Omental fat pad (tissue), 4 donors: ENCODE results near the gene GGT6. TPM values are rescaled to one million over a fixed set of nuclear protein-coding genes. Genes with fewer than 3 reads are reported as not detected.

Experiments used
- ATAC-seq: fragments of 150-250 bp; one replicate; pipeline ENCODE4 v1.9.1; 2016; ENCODE audit warnings: mild to moderate bottlenecking, moderate library complexity; ENCODE audit not compliant: low FRiP score
- DNase-seq: peaks from one replicate; pipeline ENCODE4 v3.0.0-alpha.2; 2019; ENCODE audit warnings: low spot score
- total RNA-seq, 4 donors: library from RNA; depleted of rRNA; stranded (reverse); fragments of >200 nt; gene quantifications; one replicate each; pipeline ENCODE4 v1.1.0, GENCODE V29; 2016
- TF ChIP-seq, protein P1 (sequence below), 3 donors: fragments of 450-650 bp; IDR thresholded peaks; one replicate each; pipeline ENCODE4 v1.5.1; 2016 to 2017; ENCODE audit warnings: antibody characterized with exemption in 3 of 3, mild to moderate bottlenecking in 3 of 3, moderate library complexity in 2 of 3

Gene GGT6
- total RNA-seq, 4 donors from 2014 or later = 0.37 TPM; not detected in 3

DNA sequence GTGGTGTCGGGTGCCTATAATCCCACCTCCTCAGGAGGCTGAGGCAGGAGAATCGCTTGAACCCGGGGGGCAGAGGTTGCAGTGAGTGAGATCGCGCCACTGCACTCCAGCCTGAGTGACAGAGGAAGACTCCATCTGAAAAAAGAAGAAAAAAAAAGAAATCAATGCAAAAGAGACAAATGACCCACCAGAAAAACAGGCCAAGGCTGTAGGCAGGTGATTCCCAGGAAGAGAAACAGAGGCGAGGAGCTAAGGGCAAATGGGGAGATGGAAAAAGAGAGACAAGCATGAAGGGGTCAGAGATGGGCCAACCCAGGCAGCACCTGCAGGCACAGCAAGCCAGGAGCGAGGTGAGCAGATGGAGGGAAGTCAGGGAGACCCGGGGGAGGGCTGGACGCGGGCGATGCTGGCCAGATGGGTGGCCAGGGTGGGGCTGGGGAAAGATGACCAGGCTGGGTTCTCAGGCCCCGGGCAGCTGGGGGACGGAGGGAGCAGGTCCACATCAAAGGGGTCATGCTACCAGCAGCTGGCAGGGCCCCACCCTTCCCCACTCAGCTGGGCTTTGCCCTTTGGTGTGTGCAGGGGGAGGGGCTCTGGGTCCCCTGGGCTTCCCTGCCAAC lies 30.7 kb downstream of the GGT6 start:
- DNase-seq (no peak), ATAC-seq (no peak)
- TF ChIP-seq, protein P1, sequence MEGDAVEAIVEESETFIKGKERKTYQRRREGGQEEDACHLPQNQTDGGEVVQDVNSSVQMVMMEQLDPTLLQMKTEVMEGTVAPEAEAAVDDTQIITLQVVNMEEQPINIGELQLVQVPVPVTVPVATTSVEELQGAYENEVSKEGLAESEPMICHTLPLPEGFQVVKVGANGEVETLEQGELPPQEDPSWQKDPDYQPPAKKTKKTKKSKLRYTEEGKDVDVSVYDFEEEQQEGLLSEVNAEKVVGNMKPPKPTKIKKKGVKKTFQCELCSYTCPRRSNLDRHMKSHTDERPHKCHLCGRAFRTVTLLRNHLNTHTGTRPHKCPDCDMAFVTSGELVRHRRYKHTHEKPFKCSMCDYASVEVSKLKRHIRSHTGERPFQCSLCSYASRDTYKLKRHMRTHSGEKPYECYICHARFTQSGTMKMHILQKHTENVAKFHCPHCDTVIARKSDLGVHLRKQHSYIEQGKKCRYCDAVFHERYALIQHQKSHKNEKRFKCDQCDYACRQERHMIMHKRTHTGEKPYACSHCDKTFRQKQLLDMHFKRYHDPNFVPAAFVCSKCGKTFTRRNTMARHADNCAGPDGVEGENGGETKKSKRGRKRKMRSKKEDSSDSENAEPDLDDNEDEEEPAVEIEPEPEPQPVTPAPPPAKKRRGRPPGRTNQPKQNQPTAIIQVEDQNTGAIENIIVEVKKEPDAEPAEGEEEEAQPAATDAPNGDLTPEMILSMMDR (IDR thresholded peaks at IDR 0.05) = no peak

DNA sequence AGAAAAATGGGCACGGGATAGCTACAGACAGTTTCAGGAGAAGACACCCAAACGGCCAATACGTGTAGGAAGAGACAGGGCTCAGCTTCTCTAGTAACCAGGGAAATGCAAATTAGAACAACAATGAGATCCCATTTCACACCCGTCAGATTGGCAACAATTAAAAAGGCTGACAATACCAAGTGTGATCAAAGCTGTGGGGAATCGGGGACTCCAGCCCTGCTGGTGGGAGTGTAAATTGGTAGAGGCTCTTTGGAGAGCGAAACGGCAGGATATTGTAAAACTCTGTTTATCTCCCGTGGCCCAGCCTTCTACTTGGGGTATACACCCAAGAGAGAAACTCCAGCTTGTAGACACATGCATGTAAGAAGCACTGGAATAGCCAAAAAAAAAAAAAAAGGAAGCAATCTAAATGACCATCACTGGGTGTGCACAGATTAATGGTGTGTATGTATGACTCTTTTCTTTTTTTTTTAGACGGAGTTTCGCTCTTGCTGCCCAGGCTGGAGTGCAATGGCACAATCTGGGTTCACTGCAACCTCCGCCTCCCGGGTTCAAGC lies 32.7 kb downstream of the GGT6 start:
- TF ChIP-seq, protein P1 (IDR thresholded peaks at IDR 0.05) = no peak
- ATAC-seq = no peak
- DNase-seq = no peak

DNA sequence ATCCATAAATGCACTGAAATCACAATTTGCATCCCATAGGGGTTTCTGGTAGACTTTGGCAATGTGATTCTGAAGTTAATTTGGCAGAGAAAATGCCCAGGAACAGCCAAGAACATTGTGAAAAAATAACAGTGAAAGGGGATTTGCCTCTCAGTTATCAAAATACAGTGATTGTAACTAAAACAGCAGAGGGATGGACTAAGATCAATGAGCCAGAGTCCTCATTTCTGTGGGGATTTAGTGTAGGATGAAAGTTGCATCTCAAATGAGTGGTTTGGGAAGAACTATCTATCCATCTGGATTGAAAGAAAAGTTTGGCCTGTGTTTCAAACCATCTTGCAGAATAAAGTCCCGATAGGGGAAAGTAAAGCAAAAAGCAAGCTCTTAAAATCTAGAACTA lies 33.2 kb downstream of the GGT6 start:
- no peak for ATAC-seq
- TF ChIP-seq, protein P1 (IDR thresholded peaks at IDR 0.05) = no peak
- no peak for DNase-seq

DNA sequence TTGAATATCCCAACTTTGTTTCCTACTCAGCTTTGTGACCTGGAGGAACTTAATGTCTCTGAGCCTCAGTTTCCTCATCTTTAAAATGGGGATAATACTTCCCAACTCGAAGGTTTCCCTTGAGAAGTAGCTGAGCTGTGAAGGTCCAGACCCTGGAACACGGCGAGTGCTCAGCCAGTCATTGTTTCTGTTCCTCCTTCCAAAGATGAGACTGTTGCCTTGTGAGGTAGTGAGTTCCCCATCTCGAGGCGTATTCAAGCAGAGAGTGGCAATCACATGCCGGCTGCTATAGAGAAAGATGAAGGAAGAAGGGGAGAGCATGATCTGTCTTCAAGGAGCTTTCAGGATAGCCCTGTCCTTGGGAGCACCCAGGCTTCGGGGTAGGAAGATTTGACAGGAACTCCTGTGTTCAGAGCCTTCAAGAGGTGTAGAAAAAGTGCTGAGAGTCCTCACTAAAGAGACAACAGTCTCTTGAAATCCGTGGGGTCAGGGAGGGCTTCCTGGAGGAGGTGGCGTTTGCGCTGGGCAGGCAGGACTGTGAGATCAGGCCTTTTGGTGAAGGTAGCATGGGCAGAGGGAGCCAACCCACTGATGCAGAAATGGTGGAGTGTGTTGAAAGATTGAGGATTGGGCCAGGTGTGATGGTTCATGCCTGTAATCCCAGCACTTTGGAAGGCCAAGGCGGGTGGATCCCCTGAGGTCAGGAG lies 34.5 kb downstream of the GGT6 start:
- no peak for DNase-seq
- no peak for ATAC-seq
- TF ChIP-seq, protein P1 (IDR thresholded peaks at IDR 0.05) = no peak

DNA sequence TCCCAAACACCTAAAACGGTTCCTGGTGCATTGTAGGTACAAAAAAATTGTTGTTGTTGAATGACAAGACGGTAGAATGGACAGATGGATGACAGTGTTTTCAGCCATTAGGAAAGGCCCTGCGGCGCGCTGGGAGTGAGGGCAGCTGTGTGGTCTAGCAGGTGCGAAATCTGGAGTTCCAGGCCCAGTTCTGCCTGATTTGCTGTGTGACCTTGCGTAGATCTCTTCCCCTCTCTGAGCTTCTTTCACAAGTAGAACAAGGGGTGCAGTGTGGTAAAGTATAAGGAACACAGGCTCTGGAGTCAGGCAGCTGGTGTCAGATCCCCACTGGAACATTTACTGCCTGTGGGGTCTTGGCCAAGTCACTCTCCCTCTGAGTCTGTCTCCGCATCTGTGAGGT lies 36.4 kb downstream of the GGT6 start:
- DNase-seq (no peak), ATAC-seq (no peak)
- TF ChIP-seq, protein P1 (IDR thresholded peaks at IDR 0.05) = no peak

DNA sequence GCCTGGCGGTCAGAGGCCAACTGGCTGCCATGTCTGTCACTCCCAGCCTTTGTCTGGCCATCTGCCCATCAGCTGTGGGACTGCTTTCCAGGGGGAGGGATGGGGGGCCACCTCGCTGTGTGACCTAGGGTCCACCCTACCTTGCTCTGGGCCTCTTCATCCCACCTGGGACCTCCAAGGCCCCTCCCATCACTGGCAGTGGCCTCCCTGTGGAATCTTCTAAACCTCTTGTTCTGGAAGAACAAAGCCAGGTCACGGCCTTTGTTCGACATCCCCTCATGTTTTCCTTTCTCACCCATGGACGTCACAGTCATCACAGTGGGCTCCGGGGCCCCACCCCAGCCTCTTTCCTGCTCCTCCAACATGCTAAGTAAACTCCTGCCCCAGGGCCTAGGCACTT lies 37.7 kb downstream of the GGT6 start:
- no peak for ATAC-seq
- DNase-seq = no peak
- TF ChIP-seq, protein P1 (IDR thresholded peaks at IDR 0.05) = no peak
